AG09319 (cell line): ENCODE results near the gene MRPL16.

Experiments
- DNase-seq: peaks from one replicate; pipeline ENCODE4 v3.0.0-alpha.2; 2010; ENCODE audit warnings: low read depth; ENCODE audit errors: extremely low read depth
- CTCF ChIP-seq: IDR thresholded peaks from 2 replicates; pipeline ENCODE4 v1.5.1; 2011; ENCODE audit warnings: low read depth, mild to moderate bottlenecking, inconsistent platforms, low read length, moderate library complexity

MRPL16 gene

GRCh38 chr11:59782080-59782479 lies 28.5 kb downstream of the MRPL16 start:
- TF ChIP-seq CTCF, result no peak
- no peak for DNase-seq

DNA sequence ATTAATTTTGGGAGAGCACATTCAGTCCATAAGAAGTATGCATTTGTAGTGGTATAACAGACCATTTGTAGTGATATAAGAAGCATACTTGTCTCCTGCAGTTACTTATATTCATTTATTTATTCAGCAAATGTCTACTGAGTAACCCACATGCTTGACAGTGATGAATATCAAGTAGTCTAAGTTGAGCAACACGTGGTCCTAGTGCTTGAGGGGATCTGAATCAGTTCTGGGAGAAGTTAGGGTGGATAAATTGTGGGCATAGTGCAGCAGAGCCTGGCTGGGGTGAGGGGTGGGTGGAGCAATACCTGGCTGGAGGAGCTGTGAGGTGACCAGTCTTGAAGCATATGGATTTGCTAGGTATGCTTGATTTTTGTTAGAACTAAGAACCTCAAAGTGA lies 31.1 kb downstream of the MRPL16 start:
- TF ChIP-seq CTCF, result no peak
- no peak for DNase-seq

GRCh38 chr11:59778122-59778521 lies 32.5 kb downstream of the MRPL16 start:
- no peak for DNase-seq
- no peak for TF ChIP-seq CTCF

DNA sequence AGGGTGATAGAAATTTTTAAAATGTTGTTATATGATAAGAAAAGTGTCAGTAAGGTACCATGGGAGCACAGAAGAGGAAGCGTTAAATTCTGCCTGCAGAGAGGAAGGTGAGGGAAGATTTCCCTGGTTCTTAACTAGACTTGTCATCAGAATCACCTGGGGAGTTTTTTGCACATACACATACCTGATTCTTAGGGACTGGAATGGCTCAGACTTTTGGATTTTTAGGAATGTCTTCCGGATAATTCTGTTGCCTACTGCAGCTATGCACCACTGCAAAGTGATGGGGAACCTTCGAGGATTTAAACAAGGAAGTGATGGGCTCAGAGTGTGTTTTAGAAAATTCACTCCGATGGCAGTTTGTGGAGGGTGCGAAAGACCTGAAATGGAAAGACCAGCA lies 33.5 kb downstream of the MRPL16 start:
- DNase-seq, result no peak
- TF ChIP-seq CTCF, result no peak

DNA sequence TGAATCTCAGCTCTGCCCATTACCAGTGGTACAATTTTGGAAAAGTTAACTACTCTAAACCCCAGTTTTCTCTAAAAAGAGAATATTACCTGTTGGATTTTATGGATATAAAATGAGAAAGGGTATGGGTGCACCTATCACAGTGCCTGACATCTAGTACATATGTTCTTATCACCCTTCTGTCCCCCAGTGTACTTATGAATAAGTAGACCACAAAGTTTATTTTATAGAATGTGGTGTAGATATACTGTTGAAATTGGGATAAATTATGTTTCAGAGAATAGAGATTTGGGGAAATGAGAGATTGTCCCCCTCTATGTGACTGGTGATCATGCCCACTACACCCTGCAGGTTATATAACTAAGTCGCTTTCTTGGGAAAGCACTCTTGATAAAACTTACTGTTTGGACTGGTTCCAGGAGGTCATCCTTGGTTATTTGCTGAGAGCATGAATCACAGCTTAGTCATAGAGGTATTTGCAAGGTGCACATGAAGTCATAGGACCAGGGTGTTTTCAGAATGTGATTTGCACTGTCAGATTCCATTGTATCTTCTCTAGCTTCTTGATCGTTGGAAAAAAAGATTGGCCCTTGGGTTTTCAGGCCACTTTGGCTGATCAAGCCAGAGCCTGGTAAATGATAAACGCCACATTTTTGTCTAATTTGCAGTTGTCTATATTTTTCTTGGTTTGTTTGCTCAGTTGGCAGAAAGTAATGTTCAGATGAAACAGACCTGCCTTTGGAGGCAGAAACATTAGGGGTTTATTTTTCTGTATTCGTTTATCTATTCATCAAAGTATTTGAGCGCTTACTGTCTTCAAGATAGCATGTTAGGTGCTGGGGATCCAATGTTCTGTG lies 34.1 kb downstream of the MRPL16 start:
- DNase-seq, result no peak
- no peak for TF ChIP-seq CTCF

- no peak for TF ChIP-seq CTCF
- DNase-seq, result no peak
Observed at GRCh38 chr11:59773083-59773440, 37.5 kb downstream of the MRPL16 start.

GRCh38 chr11:59771605-59772004 lies 39.0 kb downstream of the MRPL16 start:
- no peak for TF ChIP-seq CTCF
- no peak for DNase-seq
